A673 (cell line): Measurements from ENCODE around the gene SLC39A13. TPM values are rescaled to one million over a fixed set of nuclear protein-coding genes. Genes with fewer than 3 reads are reported as not detected.

Experiments used
- BruUV-seq: library from RNA; stranded (reverse); fragments of 400-500 nt; replicated peaks from 2 replicates; lab custom pipeline; 2021; lab: Mats Ljungman, UMichigan
- CTCF ChIA-PET: fragments of 300-600 bp; sonication (Branson Sonifier 250); formaldehyde crosslinking; loops from one replicate; lab custom pipeline; 2022; ENCODE audit warnings: antibody characterized with exemption; lab: Charles Lee
- POLR2A ChIA-PET: fragments of 300-600 bp; sonication (Branson Sonifier 250); formaldehyde crosslinking; loops from one replicate; lab custom pipeline; 2022; ENCODE audit warnings: antibody characterized with exemption; ENCODE audit not compliant: low non-redundant PET; lab: Charles Lee
- DNase-seq: peaks from one replicate; pipeline ENCODE4 v3.0.0-alpha.2; 2015; ENCODE audit warnings: low spot score
- H3K27ac ChIP-seq: fragments of 200-600 bp; sonication (generic); 2 replicates; pipeline ENCODE4 v1.5.1; 2016; ENCODE audit warnings: mixed run types, low read depth, mild to moderate bottlenecking, mixed read lengths, antibody characterized with exemption, low read length; ENCODE audit not compliant: poor library complexity, severe bottlenecking
- H3K27me3 ChIP-seq: fragments of 200-600 bp; sonication (generic); replicated peaks from 2 replicates; pipeline ENCODE4 v1.6.1; 2017; ENCODE audit warnings: mixed run types, low read depth, mild to moderate bottlenecking, mixed read lengths, antibody characterized with exemption, low read length; ENCODE audit not compliant: insufficient read depth, poor library complexity
- H3K36me3 ChIP-seq: fragments of 200-600 bp; sonication (generic); 2 replicates; pipeline ENCODE4 v1.6.1; 2016; ENCODE audit warnings: mixed run types, mild to moderate bottlenecking, mixed read lengths, antibody characterized with exemption, low read length; ENCODE audit not compliant: insufficient read depth, poor library complexity, severe bottlenecking
- H3K4me1 ChIP-seq: fragments of 200-600 bp; sonication (generic); 2 replicates; pipeline ENCODE4 v1.6.1; 2017; ENCODE audit warnings: mixed run types, mild to moderate bottlenecking, mixed read lengths, antibody characterized with exemption, low read length; ENCODE audit not compliant: insufficient read depth, poor library complexity, severe bottlenecking
- H3K4me3 ChIP-seq: fragments of 200-600 bp; sonication (generic); 2 replicates; pipeline ENCODE4 v1.5.1; 2016; ENCODE audit warnings: low read depth, mixed run types, mild to moderate bottlenecking, mixed read lengths, low read length; ENCODE audit not compliant: poor library complexity, severe bottlenecking
- H3K9me3 ChIP-seq: fragments of 200-600 bp; sonication (generic); 2 replicates; pipeline ENCODE4 v1.6.1; 2016; ENCODE audit warnings: mixed run types, low read depth, mild to moderate bottlenecking, mixed read lengths, antibody characterized with exemption, low read length; ENCODE audit not compliant: poor library complexity, severe bottlenecking
- EZH2 ChIP-seq: fragments of 200-600 bp; sonication (generic); IDR thresholded peaks from 2 replicates; pipeline ENCODE4 v1.6.1; 2017; ENCODE audit warnings: borderline replicate concordance, low read depth, mild to moderate bottlenecking, mixed read lengths, antibody characterized with exemption, low read length; ENCODE audit not compliant: poor library complexity, severe bottlenecking
- intact Hi-C: fragments of 100-400 bp; cut with micrococcal nuclease; formaldehyde crosslinking; loops from one replicate; pipeline ENCODE4 v1.10.0; 2022; ENCODE audit not compliant: unreplicated experiment
- total RNA-seq: library from RNA; stranded (reverse); gene quantifications from 2 replicates; pipeline ENCODE4 v1.2.3, GENCODE V29; 2021
- TF ChIP-seq, protein P1 (sequence below): fragments of 300-800, 200-600 bp; sonication (generic); conservative IDR thresholded peaks from 2 replicates; pipeline ENCODE4 v1.5.1; 2017; ENCODE audit warnings: low read depth, mild to moderate bottlenecking, antibody characterized with exemption, low read length, moderate library complexity, mixed read lengths

SLC39A13 gene
- total RNA-seq, 1 experiment from 2014 or later = 53.3 TPM

- intact Hi-C loops = no loop called here
- no peak overlapping the region for H3K27ac ChIP-seq
- POLR2A ChIA-PET = no interaction called here
Observed at GRCh38 chr11:47391711-47392432, 16.5 kb upstream of the SLC39A13 start.

DNA sequence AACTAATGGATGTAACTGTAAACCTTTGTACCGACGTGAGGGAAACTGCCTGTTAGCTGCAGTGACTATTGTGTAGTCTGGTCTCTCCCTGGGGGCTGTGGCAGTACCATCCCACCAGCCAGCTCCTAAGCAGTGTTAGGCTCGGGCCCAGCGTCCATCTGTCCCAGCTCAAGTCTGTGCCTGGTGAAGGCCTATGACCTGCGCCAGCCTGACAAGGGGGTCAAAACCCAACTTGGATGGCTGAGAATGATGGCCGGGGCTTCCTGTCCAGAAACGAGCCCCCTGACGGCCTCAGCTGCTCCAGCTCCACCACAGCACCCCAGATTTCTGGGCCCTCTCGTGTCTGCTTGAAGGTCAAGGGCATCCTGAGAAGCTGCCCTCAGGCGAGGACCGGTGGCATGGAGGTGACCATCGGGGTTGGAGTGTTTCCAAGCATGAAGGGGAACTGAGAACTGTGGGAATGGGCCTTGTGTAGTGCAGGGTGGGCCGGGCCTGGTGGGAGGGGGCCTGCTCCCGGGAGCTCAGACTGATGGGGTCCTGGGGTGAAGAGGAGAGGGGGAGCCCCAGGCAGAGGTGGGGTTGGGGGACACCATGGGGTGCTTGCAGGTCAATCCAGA lies 15.7 kb upstream of the SLC39A13 start:
- intact Hi-C loops = no loop called here
- no peaks in the 10 kb centered on the region for H3K4me1 ChIP-seq

More at GRCh38 chr11:47391711-47392432, 16.5 kb upstream of the SLC39A13 start:
- TF ChIP-seq, protein P1, sequence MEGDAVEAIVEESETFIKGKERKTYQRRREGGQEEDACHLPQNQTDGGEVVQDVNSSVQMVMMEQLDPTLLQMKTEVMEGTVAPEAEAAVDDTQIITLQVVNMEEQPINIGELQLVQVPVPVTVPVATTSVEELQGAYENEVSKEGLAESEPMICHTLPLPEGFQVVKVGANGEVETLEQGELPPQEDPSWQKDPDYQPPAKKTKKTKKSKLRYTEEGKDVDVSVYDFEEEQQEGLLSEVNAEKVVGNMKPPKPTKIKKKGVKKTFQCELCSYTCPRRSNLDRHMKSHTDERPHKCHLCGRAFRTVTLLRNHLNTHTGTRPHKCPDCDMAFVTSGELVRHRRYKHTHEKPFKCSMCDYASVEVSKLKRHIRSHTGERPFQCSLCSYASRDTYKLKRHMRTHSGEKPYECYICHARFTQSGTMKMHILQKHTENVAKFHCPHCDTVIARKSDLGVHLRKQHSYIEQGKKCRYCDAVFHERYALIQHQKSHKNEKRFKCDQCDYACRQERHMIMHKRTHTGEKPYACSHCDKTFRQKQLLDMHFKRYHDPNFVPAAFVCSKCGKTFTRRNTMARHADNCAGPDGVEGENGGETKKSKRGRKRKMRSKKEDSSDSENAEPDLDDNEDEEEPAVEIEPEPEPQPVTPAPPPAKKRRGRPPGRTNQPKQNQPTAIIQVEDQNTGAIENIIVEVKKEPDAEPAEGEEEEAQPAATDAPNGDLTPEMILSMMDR = no peak
- no peak for TF ChIP-seq EZH2
- H3K9me3 ChIP-seq = no peaks in the 10 kb centered on the region
- no TSS peak for BruUV-seq
- no peaks in the 10 kb centered on the region for H3K36me3 ChIP-seq
- CTCF ChIA-PET = interaction anchor here (0.9 kb wide), 1 partner anchor 18 kb away, joined by 8 read pairs; no protein-coding TSS in a partner anchor
- no peaks in the 10 kb centered on the region for H3K4me1 ChIP-seq
- no peak overlapping the region for H3K4me3 ChIP-seq
- DNase-seq = no peak
- H3K27me3 ChIP-seq = no peaks in the 10 kb centered on the region

DNA sequence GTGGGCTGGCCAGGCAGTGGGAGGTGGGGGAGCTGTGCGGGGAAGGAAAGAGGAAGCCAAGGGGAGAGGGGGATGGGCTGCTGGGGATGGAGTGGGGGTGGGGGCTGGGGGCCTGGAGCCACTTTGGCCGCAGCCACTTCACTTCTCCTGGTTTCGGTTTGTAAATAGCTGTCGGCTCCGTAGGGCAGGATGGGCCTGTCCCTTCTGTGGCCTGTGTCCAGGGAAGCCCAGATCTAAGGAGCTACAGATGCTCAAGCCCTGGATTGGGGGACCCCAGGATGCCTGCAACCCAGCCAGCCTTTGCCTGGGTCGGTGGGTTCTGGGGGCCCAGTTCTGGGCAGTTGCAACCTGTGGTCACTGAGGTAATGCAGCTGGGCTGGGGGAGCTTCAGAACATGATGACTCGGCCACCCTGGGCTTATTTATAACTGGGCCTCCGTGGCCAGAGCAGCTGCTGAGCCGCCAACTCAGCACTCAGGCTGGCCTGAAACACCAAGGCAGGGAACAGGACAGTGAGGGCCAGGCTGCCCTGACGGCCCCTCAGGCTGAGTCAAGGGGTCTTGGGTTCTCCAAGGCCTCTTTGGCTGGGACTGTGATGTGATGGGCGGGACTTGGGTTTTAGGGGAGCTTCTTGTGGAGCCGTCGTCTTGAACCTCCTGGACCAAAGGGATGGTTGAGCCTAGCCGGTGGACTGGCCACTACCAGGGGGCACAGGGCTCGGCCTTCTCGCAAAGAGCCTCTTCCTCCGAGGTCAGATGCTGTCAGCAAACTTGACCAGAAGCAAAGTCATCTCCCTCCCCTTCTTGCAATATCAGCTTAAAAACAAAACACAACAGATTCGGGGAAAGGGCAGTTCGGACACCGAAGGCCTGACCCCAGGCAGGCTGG lies 15.0 kb upstream of the SLC39A13 start:
- no peak for DNase-seq
- intact Hi-C loops = no loop called here
- TF ChIP-seq EZH2 = no peak
- TF ChIP-seq, protein P1 = no peak
- no peaks in the 10 kb centered on the region for H3K36me3 ChIP-seq
- no peak overlapping the region for H3K27ac ChIP-seq
- no peaks in the 10 kb centered on the region for H3K27me3 ChIP-seq
- ChIA-PET CTCF (no interaction called here), POLR2A (interaction anchor here (0.6 kb wide), 1 partner anchor 14 kb away, joined by 3 read pairs; no protein-coding TSS in a partner anchor)
- H3K4me3 ChIP-seq = no peak overlapping the region
- no peaks in the 10 kb centered on the region for H3K4me1 ChIP-seq
- no peaks in the 10 kb centered on the region for H3K9me3 ChIP-seq
- BruUV-seq = no TSS peak

More for the DNA sequence above, 15.7 kb upstream of the SLC39A13 start:
- no peak for TF ChIP-seq EZH2
- BruUV-seq = no TSS peak
- Histone ChIP-seq H3K36me3 (no peaks in the 10 kb centered on the region), H3K27me3 (no peaks in the 10 kb centered on the region), H3K27ac (no peak overlapping the region), H3K9me3 (no peaks in the 10 kb centered on the region), H3K4me3 (no peak overlapping the region)
- DNase-seq = no peak
- POLR2A ChIA-PET = no interaction called here
- CTCF ChIA-PET = interaction anchor here (0.9 kb wide), 1 partner anchor 18 kb away, joined by 8 read pairs; no protein-coding TSS in a partner anchor
